GM12864 (cell line): ENCODE data around the gene ITGAE.

Experiments
- DNase-seq: peaks from one replicate; pipeline ENCODE4 v3.0.0-alpha.2; 2011; ENCODE audit warnings: low read depth
- H3K4me3 ChIP-seq: 2 replicates; pipeline ENCODE4 v1.5.1; 2011; ENCODE audit warnings: mild to moderate bottlenecking, low read depth, low read length, control low read depth
- CTCF ChIP-seq: IDR thresholded peaks from 2 replicates; pipeline ENCODE4 v1.5.1; 2011; ENCODE audit warnings: low read depth, mild to moderate bottlenecking, moderate library complexity, low read length, control low read depth, inconsistent platforms; ENCODE audit errors: missing control alignments

ITGAE gene

DNA sequence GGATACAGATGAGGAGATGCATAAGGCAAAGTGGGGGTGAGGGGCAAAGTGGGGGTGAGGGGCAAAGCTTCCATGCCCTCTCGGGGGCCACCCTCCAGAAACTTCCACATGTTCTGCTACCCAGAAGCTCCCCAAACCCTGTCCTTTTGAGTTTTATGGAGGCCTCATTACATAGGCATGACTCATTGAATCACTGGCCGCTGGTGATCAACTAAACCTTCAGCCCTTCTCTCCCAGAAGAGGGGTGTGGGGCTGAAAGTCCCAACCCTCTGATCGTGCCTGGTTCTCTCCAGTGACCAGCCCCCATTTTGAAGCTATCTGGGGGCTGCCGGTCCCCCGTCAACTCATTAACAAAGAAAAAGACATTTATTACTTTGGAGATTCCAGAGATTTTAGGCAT, 27.5 kb downstream of the ITGAE start:
- TF ChIP-seq CTCF = no peak
- no peak for DNase-seq
- H3K4me3 ChIP-seq = no peak overlapping the region

- no peak for TF ChIP-seq CTCF
- no peak for DNase-seq
- H3K4me3 ChIP-seq = no peak overlapping the region
Measured at GRCh38 chr17:3772764-3773163, 28.2 kb downstream of the ITGAE start.

DNA sequence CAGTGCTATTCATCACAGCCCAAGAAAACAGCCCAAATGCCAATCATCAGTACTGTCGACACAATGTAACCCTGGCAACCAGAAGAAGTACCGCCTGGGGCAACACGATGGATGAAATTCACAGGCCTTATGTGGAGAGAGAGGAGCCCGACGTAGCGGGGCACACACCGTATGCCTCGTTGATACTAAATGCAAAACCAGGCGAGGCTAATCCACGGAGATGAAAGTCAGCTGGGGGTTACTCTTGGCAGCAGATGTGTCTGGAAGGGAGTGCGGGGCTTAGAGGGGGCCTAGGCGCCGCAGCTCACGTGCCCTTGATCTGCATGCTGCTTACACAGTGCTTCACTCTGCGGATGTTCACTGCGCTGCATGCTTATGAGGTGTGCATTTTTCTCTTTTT, 29.8 kb downstream of the ITGAE start:
- DNase-seq = no peak
- TF ChIP-seq CTCF = no peak
- no peak overlapping the region for H3K4me3 ChIP-seq

GRCh38 chr17:3770466-3770865, 30.5 kb downstream of the ITGAE start:
- no peak for TF ChIP-seq CTCF
- H3K4me3 ChIP-seq = no peak overlapping the region
- DNase-seq = no peak

GRCh38 chr17:3768769-3769168, 32.2 kb downstream of the ITGAE start:
- no peak overlapping the region for H3K4me3 ChIP-seq
- no peak for TF ChIP-seq CTCF
- no peak for DNase-seq

DNA sequence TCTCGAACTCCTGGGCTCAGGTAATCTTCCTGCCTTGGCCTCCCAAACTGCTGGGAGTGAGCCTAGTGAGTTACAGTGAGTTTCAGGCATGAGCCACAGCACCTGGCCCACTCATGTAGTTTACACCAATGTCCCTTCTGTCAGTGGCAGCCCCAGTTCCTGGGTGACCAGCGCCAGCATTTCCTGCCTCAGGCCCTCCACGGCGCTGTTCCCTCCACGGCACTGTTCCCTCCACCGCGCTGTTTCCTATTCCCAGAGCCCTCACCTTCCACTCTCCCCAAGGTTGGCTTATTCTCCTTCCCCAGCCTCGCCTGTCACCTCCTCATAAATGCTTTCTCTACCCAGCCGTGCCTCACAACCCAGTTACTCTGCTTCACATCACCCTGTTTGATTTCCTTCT, 32.6 kb downstream of the ITGAE start:
- no peak overlapping the region for H3K4me3 ChIP-seq
- no peak for TF ChIP-seq CTCF
- DNase-seq = no peak

GRCh38 chr17:3766779-3767178, 34.2 kb downstream of the ITGAE start:
- no peak for DNase-seq
- no peak overlapping the region for H3K4me3 ChIP-seq
- TF ChIP-seq CTCF = no peak
